H1 (cell line): Measurements from ENCODE around the gene PPP2R2C. TPM values are rescaled to one million over a fixed set of nuclear protein-coding genes. Genes with fewer than 3 reads are reported as not detected.

ENCODE experiments used
- CHD7 ChIP-seq: fragments of 300-600 bp; sonication (generic); IDR thresholded peaks from 2 replicates; pipeline ENCODE4 v1.7.1; 2012; ENCODE audit warnings: low read length, moderate library complexity, mild to moderate bottlenecking, inconsistent platforms; ENCODE audit not compliant: insufficient replicate concordance
- EZH2 ChIP-seq: fragments of 200-600 bp; sonication (generic); IDR thresholded peaks from 2 replicates; pipeline ENCODE4 v1.7.1; 2012; ENCODE audit warnings: low read depth, mild to moderate bottlenecking, moderate library complexity, low read length, inconsistent platforms; ENCODE audit not compliant: severe bottlenecking
- GABPA ChIP-seq: IDR thresholded peaks from 2 replicates; pipeline ENCODE4 v1.6.1; 2011; ENCODE audit warnings: mild to moderate bottlenecking, low read length, moderate library complexity, borderline replicate concordance; ENCODE audit not compliant: insufficient read depth
- polyA plus RNA-seq, 7 experiments: library from polyadenylated mRNA; depleted of rRNA in 3 of 7; stranded (reverse) in 5 of 7; unstranded in 2 of 7; fragments of >200 nt in 5 of 7; fragments of 200-250 nt in 2 of 7; gene quantifications; 1 replicate in 5 of 7; 2 replicates in 1 of 7; 4 replicates in 1 of 7; pipeline versions ENCODE4 v1.2.1 to v1.2.3, GENCODE V29; 2011 to 2013; ENCODE audit warnings: missing spikeins in 2 of 7, mixed read lengths in 2 of 7
- total RNA-seq: library from RNA; stranded (reverse); fragmentation: NEBNext Ultra II Directional; extraction: Animal tissue kit (Norgen Biotek cat#: 25700); gene quantifications from 2 replicates; pipeline ENCODE4 v1.2.1, GENCODE V29; 2021

The PPP2R2C gene
- total and polyA plus RNA-seq, 2 of the 8 experiments (the other 6 are each of a cell fraction or from before 2014, with no cell fraction given), result 6.4 TPM

DNA sequence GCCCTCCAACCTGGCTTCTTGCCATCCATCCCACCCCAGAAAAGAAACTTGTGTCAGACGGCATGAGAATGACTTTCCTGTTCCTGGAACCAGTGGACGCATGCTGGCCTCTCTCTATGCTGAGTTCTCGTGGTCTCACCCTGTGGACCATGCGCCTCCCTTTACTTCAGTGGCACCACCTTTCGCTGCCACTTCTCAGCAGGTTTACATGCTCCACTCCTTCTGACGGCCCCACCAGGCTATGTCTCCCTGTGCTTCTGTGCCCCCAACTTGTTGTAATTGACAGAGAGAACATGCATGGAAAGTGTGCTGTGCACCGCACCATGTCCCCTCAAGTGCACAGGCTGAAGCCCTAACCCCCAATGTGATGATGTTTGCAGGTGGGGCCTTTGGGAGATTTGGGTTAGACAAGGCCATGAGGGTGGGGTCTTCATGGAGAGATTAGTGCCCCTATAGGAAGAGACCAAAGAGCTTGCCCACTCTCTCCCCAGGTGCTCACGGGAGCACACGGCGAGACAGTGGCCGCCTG, 3.1 kb upstream of the PPP2R2C start (continued):
- TF ChIP-seq CHD7 (no peak), GABPA (no peak), EZH2 (no peak)
